K562 treated with DMSO at 1 percent for 12 hours (cell line): Measurements from ENCODE around the gene IL20. TPM values are rescaled to one million over a fixed set of nuclear protein-coding genes. Genes with fewer than 3 reads are reported as not detected.

ENCODE experiments used
- total RNA-seq: library from RNA; unstranded; fragments of 300-600 nt; gene quantifications from 2 replicates; pipeline ENCODE4 v1.2.3, GENCODE V29; 2022; ENCODE audit not compliant: insufficient read depth

The IL20 gene, protein sequence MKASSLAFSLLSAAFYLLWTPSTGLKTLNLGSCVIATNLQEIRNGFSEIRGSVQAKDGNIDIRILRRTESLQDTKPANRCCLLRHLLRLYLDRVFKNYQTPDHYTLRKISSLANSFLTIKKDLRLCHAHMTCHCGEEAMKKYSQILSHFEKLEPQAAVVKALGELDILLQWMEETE
- total RNA-seq: not detected in 2 replicates

DNA sequence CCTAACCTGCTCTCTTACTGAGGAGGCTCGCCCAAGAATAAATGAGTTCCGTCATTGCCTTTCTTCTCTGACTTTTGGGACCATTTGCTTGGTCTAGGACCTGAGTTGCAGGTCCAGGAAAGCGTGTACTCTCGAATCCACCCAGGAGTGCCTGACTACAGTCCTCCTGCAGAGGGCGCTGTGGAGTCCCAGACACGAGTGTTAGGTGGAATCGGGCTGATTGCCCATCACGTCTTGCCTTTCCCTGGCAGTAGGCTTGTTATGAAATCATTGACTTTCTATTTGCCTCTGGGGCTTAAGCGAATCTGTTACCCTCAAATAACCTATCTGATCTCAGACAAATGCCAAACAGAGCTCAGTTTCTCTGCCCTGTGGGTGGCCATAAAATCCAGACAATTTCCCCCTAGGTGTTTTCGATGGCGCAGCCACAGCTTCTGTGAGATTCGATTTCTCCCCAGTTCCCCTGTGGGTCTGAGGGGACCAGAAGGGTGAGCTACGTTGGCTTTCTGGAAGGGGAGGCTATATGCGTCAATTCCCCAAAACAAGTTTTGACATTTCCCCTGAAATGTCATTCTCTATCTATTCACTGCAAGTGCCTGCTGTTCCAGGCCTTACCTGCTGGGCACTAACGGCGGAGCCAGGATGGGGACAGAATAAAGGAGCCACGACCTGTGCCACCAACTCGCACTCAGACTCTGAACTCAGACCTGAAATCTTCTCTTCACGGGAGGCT is at the start of gene IL20:
Gene IL20, plus strand, starts transcription at position 685 of the 733 bp plus-strand sequence. CDS start 230 bp downstream, outside the sequence.

GRCh38 chr1:206897175-206897574 is 31.8 kb downstream of the IL20 start, which contains the start of gene IL24:
IL24 (plus strand) TSS chr1:206897443; CDS start chr1:206897833, 390 bp downstream.

Other genes starting within 250 kb of the IL20 start
- gene DYRK3, start 230.1 kb upstream of the IL20 start, total RNA-seq: 6.2 and 28.3 TPM in 2 replicates
- gene MAPKAPK2, start 180.7 kb upstream of the IL20 start, total RNA-seq: 74.1 and 114 TPM in 2 replicates
- not detected in 2 replicates for gene IL19, start 94.8 kb upstream of the IL20 start, total RNA-seq
- gene IL10, start 93.1 kb upstream of the IL20 start, total RNA-seq: not detected in 2 replicates
- gene IL24, start 31.8 kb downstream of the IL20 start, total RNA-seq: not detected in 2 replicates
- not detected in 2 replicates for gene FCMR, start 56.3 kb downstream of the IL20 start, total RNA-seq
- gene PIGR, start 80.8 kb downstream of the IL20 start, total RNA-seq: 0.14 TPM in 1 of 2 replicates, not detected in the other
- not detected in 2 replicates for gene FCAMR, start 104.8 kb downstream of the IL20 start, total RNA-seq
- gene C1orf116, start 167.1 kb downstream of the IL20 start, total RNA-seq: 1.0 and 3.3 TPM in 2 replicates
- gene YOD1, start 185.6 kb downstream of the IL20 start, total RNA-seq: 6.1 and 29.8 TPM in 2 replicates
- gene PFKFB2, start 187.7 kb downstream of the IL20 start, total RNA-seq: 6.4 and 23.3 TPM in 2 replicates
- not detected in 2 replicates for gene C4BPB, start 223.2 kb downstream of the IL20 start, total RNA-seq
- 0.37 and 2.7 TPM in 2 replicates for gene C4BPA, start 238.6 kb downstream of the IL20 start, total RNA-seq